Stomach (tissue), 4 donors: ENCODE data around the gene EPB41L2.

Experiments used
- CTCF ChIP-seq, 7 experiments: fragments of 450-650 bp in 4 of 7; fragments of 200-600 bp in 3 of 7; sonication (generic) in 3 of 7; IDR thresholded peaks; one replicate each; pipeline ENCODE4 v1.5.1; 2016 to 2019; ENCODE audit warnings: antibody characterized with exemption in 7 of 7, control low read depth in 2 of 7, mild to moderate bottlenecking in 1 of 7
- POLR2A ChIP-seq, 4 donors: fragments of 450-650 bp; IDR thresholded peaks; one replicate each; pipeline ENCODE4 v1.6.1; 2016; ENCODE audit warnings: antibody characterized with exemption in 4 of 4, control low read depth in 2 of 4, mild to moderate bottlenecking in 1 of 4, moderate library complexity in 1 of 4

GRCh38 chr6:130843575-130844320 lies 219.3 kb downstream of the EPB41L2 start:
- TF ChIP-seq POLR2A (IDR thresholded peaks at IDR 0.05) (no peak), CTCF (IDR thresholded peaks at IDR 0.05) (peak in 5 of 7 experiments; percentile 13 to 56 (median 41))
